Prostate gland (tissue), 2 donors: ENCODE measurements around the gene CPNE4. TPM values are rescaled to one million over a fixed set of nuclear protein-coding genes. Genes with fewer than 3 reads are reported as not detected.
"Not testable (repeated sequence)": the region's sequence is repeated elsewhere in the genome, so short reads cannot be mapped to it uniquely, and the experiment has no call there.

Experiments
- DNase-seq: peaks from one replicate; pipeline ENCODE4 v3.0.0-alpha.2; 2019; ENCODE audit warnings: low spot score
- H3K27ac ChIP-seq, 2 donors: fragments of 200-600 bp; sonication (generic); 2 replicates each; pipeline ENCODE4 v1.5.1; 2017 to 2019
- H3K27me3 ChIP-seq: fragments of 200-600 bp; sonication (generic); replicated peaks from 2 replicates; pipeline ENCODE4 v1.5.1; 2019; ENCODE audit not compliant: insufficient read depth
- H3K36me3 ChIP-seq, 2 donors: fragments of 200-600 bp; sonication (generic); 1 replicate in 1 of 2; 2 replicates in 1 of 2; pipeline versions ENCODE4 v1.5.1 to v1.8.1; 2017 to 2019
- H3K4me1 ChIP-seq: fragments of 200-600 bp; sonication (generic); replicated peaks from 2 replicates; pipeline ENCODE4 v1.5.1; 2019
- H3K4me3 ChIP-seq, 2 donors: fragments of 200-600 bp; sonication (generic); 2 replicates each; pipeline ENCODE4 v1.5.1; 2017 to 2019
- H3K9me3 ChIP-seq: fragments of 200-600 bp; sonication (generic); 2 replicates; pipeline ENCODE4 v1.5.1; 2017
- POLR2A ChIP-seq: fragments of 450-650 bp; IDR thresholded peaks from one replicate; pipeline ENCODE4 v1.6.1; 2016; ENCODE audit warnings: antibody characterized with exemption, mild to moderate bottlenecking
- POLR2AphosphoS5 ChIP-seq: sonication (generic); formaldehyde crosslinking; IDR thresholded peaks from one replicate; pipeline ENCODE4 v1.6.1; 2017; ENCODE audit warnings: antibody characterized with exemption
- WGBS: methylation state at CpG from one replicate; pipeline ENCODE4 v1.1.5; 2018; 5-methylcytosine and 5-hydroxymethylcytosine counted together
- intact Hi-C: fragments of 100-400 bp; cut with DNase I; formaldehyde crosslinking; loops from one replicate; pipeline ENCODE4 v1.14.2; 2022
- total RNA-seq, 2 donors: library from RNA; depleted of rRNA; stranded (reverse); fragments of >200 nt; gene quantifications; one replicate each; pipeline ENCODE4 v1.1.0, GENCODE V29; 2016
- TF ChIP-seq, protein P1 (sequence below), 4 experiments: fragments of 200-600 bp in 2 of 4; fragments of 450-650 bp in 2 of 4; sonication (generic) in 2 of 4; IDR thresholded peaks; 1 replicate in 3 of 4; 2 replicates in 1 of 4; pipeline ENCODE4 v1.5.1; 2016 to 2019; ENCODE audit warnings: antibody characterized with exemption in 4 of 4, mild to moderate bottlenecking in 2 of 4, moderate library complexity in 2 of 4

The CPNE4 gene
- total RNA-seq, 2 donors from 2014 or later: 39.9 to 68.2 TPM

DNA sequence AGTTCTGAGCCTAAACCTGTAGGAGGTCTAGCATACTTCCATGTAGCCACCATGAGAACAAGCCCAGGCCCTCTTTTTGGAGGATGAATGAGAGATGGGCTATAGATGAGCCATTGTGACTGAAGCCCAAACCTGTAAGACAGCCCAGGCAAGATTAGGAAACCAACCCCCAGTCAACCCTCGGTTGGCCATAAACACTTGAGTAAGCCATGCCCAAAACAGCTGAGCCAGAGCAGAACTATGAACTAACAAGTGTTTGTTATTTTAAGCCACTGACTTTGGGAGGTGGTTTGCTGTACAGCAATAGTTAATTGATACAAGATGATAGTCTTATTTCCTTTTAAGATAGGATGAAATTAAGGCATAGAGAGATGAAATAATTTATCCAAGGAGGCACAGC lies 12.4 kb upstream of the CPNE4 start:
- H3K9me3 ChIP-seq: no peaks in the 10 kb centered on the region
- no peak overlapping the region for H3K4me3 ChIP-seq
- DNase-seq: no peak
- TF ChIP-seq POLR2AphosphoS5: no peak
- no peak for TF ChIP-seq POLR2A
- TF ChIP-seq, protein P1, sequence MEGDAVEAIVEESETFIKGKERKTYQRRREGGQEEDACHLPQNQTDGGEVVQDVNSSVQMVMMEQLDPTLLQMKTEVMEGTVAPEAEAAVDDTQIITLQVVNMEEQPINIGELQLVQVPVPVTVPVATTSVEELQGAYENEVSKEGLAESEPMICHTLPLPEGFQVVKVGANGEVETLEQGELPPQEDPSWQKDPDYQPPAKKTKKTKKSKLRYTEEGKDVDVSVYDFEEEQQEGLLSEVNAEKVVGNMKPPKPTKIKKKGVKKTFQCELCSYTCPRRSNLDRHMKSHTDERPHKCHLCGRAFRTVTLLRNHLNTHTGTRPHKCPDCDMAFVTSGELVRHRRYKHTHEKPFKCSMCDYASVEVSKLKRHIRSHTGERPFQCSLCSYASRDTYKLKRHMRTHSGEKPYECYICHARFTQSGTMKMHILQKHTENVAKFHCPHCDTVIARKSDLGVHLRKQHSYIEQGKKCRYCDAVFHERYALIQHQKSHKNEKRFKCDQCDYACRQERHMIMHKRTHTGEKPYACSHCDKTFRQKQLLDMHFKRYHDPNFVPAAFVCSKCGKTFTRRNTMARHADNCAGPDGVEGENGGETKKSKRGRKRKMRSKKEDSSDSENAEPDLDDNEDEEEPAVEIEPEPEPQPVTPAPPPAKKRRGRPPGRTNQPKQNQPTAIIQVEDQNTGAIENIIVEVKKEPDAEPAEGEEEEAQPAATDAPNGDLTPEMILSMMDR (IDR thresholded peaks at IDR 0.05): no peak
- H3K27me3 ChIP-seq: no peaks in the 10 kb centered on the region
- H3K27ac ChIP-seq: no peak overlapping the region
- intact Hi-C loops: no loop called here
- 47% methylated on average over 1 of the region's 1 CpG for WGBS
- no peaks in the 10 kb centered on the region for H3K4me1 ChIP-seq
- no peaks in the 10 kb centered on the region for H3K36me3 ChIP-seq

DNA sequence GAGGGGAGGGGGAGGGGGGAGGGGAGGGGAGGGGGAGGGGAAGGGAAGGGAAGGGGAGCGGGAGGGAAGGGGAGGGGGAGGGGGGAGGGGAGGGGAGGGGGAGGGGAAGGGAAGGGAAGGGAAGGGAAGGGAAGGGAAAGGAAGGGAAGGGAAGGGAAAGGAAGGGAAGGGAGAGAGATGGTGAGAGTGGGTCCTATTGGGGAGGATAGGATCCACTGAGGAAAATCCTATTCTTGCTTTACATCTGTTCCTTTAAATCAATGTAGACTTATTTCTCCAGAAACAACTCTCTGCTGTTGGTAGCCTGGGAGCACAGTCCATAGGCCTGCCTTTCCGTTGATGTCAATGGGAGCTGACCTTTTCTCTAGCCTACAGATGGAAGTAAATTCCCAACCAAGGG lies 10.1 kb upstream of the CPNE4 start:
- WGBS: 71% methylated on average over 1 of the region's 2 CpGs
- H3K27ac ChIP-seq, H3K4me1 ChIP-seq, H3K4me3 ChIP-seq, DNase-seq, H3K27me3 ChIP-seq, H3K36me3 ChIP-seq, intact Hi-C loops, H3K9me3 ChIP-seq: not testable (repeated sequence)

DNA sequence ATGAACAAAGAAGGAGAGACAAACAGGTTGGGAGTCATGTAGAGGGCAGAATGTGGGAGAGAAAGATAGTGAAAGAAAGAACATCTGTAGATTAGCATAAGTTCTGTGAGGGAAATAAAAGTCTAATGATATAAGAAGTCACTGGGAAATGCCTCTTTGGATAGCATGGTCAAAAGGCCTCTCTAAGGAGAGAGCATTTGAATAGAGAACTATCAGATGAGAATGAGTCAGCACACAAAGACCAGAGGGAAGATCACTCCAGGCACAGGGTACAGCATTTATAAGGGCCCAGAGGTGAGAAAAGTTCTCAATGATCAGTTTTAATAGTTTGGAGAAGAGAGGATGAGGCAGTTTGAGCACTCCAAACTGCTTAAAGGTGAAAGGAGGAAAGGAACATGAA lies 7.9 kb upstream of the CPNE4 start:
- H3K36me3 ChIP-seq: no peaks in the 10 kb centered on the region
- no peak for DNase-seq
- TF ChIP-seq POLR2A (no peak), POLR2AphosphoS5 (no peak)
- TF ChIP-seq, protein P1 (IDR thresholded peaks at IDR 0.05): no peak
- no peaks in the 10 kb centered on the region for H3K4me1 ChIP-seq
- no peak overlapping the region for H3K4me3 ChIP-seq
- no peak overlapping the region for H3K27ac ChIP-seq
- no peaks in the 10 kb centered on the region for H3K9me3 ChIP-seq
- H3K27me3 ChIP-seq: no peaks in the 10 kb centered on the region
- intact Hi-C loops: no loop called here

DNA sequence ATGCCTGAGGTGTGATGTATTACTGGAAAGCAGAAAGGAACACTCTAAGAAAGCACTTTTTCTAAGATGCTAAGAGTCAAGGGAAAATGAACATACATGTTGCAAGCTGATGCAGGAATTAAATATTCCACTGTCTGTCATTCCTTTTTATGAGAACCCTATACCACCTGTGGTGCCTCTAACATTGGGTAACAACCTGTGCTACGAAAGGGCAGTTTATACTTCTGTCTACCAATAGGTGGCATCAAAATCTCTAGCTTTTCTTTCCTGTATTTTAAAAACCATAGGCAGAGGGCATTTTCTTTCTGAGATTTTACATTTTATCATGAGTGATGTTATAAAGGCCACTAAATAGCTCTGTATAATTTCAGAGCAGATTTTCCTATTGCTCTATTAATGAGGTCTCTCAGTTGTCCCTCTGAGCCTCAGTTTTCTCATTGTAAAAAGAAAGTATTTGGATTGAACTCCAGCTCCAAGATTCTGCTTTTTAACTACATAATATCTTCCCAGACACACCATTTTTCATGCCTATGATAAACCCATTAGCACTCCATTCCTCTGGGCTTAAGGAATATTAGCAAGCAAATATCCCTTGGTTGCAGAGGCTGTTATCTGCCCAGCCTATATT lies 3.5 kb upstream of the CPNE4 start:
- H3K36me3 ChIP-seq: no peaks in the 10 kb centered on the region
- no peak for DNase-seq
- H3K4me1 ChIP-seq: no peaks in the 10 kb centered on the region
- WGBS: 0% methylated on average over 1 of the region's 1 CpG
- no peak overlapping the region for H3K27ac ChIP-seq
- intact Hi-C loops: loop anchor here (5.0 to 10.0 kb wide), 3 partner anchors 144 to 1014 kb away; partner anchors contain the start of genes ASTE1 and NEK11
- H3K4me3 ChIP-seq: no peak overlapping the region
- H3K27me3 ChIP-seq: no peaks in the 10 kb centered on the region
- TF ChIP-seq POLR2AphosphoS5: no peak
- no peak for TF ChIP-seq POLR2A
- TF ChIP-seq, protein P1 (IDR thresholded peaks at IDR 0.05): peak in 3 of 4 experiments; percentile 33 to 61 (median 59)
- no peaks in the 10 kb centered on the region for H3K9me3 ChIP-seq

DNA sequence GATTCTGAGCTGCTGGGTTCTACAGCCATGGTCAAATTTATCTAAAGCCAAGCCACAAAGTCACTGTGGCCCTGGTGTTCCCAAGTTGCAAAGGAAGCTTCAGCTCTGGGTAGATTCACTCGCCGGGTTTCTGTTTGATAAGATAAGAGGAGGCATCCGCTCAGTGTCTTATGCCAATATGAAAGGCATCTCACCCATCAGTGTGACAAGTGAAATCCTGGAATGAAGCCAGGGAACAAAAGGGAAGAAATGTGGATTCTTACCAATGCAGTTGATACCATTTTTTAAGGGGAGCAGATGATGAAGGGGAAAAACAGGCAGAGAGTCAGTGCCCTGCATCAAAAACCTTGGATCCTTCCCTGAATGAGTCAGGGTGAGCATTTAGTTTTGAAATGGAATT lies 2.8 kb upstream of the CPNE4 start:
- intact Hi-C loops: loop anchor here (5.0 to 10.0 kb wide), 3 partner anchors 145 to 1013 kb away; partner anchors contain the start of genes ASTE1 and NEK11
- H3K36me3 ChIP-seq: no peaks in the 10 kb centered on the region
- no peak overlapping the region for H3K27ac ChIP-seq
- H3K4me3 ChIP-seq: no peak overlapping the region
- H3K27me3 ChIP-seq: no peaks in the 10 kb centered on the region
- no peaks in the 10 kb centered on the region for H3K4me1 ChIP-seq
- TF ChIP-seq POLR2A (no peak), POLR2AphosphoS5 (no peak)
- TF ChIP-seq, protein P1 (IDR thresholded peaks at IDR 0.05): no peak
- DNase-seq: no peak
- 58% methylated on average over 3 of the region's 3 CpGs for WGBS
- no peaks in the 10 kb centered on the region for H3K9me3 ChIP-seq
